AG09309 (cell line): Measurements from ENCODE around the gene HSF4.

ENCODE experiments used
- DNase-seq: peaks from one replicate; pipeline ENCODE4 v3.0.0-alpha.2; 2010; ENCODE audit warnings: low read depth
- H3K4me3 ChIP-seq: 2 replicates; pipeline ENCODE4 v1.5.1; 2011; ENCODE audit warnings: mild to moderate bottlenecking, low read depth, low read length, moderate library complexity; ENCODE audit not compliant: control insufficient read depth
- TF ChIP-seq, protein P1 (sequence below): IDR thresholded peaks from 2 replicates; pipeline ENCODE4 v1.5.1; 2011; ENCODE audit warnings: mild to moderate bottlenecking, low read depth, low read length, inconsistent platforms; ENCODE audit not compliant: insufficient read depth, control insufficient read depth; ENCODE audit errors: missing control alignments

Gene HSF4

DNA sequence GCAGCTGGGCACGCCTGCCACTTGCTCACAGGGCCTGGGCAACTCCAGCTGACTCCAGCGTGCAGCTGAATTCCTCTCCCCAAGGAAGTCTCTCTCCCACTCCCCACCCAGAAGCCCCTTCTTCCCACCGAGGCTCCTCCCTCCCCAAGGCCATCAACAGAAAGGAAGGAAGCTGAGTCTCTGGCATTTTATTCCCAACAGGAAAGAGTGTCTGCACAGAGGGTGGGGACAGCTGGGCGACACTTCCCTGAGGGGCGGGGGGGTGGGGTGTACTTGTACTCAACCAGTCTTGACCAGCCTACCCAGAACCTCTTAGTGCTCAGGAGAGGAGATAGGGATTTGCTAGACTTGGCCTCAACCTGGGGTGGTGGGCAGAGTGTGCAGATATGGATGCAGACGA lies 25.5 kb downstream of the HSF4 start, which contains the start of gene EXOC3L1:
EXOC3L1 (minus strand) TSS at position 96 of the 400 bp plus-strand sequence. CDS start 460 bp downstream, outside the sequence.
- no peak within 1 kb of the TSS for H3K4me3 ChIP-seq
- TF ChIP-seq, protein P1, sequence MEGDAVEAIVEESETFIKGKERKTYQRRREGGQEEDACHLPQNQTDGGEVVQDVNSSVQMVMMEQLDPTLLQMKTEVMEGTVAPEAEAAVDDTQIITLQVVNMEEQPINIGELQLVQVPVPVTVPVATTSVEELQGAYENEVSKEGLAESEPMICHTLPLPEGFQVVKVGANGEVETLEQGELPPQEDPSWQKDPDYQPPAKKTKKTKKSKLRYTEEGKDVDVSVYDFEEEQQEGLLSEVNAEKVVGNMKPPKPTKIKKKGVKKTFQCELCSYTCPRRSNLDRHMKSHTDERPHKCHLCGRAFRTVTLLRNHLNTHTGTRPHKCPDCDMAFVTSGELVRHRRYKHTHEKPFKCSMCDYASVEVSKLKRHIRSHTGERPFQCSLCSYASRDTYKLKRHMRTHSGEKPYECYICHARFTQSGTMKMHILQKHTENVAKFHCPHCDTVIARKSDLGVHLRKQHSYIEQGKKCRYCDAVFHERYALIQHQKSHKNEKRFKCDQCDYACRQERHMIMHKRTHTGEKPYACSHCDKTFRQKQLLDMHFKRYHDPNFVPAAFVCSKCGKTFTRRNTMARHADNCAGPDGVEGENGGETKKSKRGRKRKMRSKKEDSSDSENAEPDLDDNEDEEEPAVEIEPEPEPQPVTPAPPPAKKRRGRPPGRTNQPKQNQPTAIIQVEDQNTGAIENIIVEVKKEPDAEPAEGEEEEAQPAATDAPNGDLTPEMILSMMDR = no peak

DNA sequence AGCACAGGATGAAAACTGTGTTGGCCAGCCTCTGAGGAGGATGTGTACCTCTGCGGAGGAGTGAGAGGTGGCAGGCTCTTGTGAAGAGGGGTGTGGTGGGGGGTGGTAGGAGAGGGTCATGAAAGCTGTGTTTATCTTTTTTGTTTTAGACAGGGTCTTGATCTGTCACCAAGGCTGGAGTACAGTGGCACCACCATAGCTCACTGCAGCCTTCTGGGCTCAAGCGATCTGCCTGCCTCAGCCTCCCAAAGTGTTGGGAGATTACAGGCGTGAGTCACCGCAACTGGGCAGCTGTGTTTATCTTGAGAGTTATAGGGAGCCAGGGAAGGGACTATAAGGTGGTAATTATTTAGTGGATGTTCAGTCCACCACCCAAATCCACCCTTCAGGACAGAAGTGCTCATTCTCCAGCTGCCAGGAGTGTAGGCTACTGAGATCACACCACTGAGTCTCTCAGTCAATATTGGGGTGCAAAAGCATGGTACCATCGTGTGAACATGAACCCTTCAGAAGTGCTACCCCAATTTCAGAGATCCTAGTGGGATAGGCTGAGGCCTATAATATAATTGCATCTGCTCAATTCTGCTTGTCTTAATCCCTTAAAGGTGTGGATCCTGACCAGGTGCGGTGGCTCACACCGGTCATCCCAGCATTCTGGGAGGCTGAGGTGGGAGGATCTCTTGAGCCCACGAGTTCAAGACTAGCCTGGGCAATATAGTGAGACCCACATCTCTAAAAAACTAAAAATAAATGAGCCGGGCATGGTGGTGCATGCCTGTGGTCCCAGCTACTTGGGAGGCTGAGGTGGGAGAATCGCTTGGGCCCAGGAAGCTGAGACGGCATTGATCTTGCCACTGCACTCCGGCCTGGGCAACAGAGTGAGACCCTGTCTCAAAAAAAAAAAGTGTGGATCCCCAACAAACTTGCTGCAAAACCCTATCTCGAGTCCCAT lies 26.2 kb downstream of the HSF4 start:
- no peak for DNase-seq
- TF ChIP-seq, protein P1 = no peak
- H3K4me3 ChIP-seq = no peak overlapping the region

More for the DNA sequence above, 25.5 kb downstream of the HSF4 start, which contains the start of gene EXOC3L1:
- DNase-seq = no peak

GRCh38 chr16:67191411-67191994 lies 27.0 kb downstream of the HSF4 start:
- TF ChIP-seq, protein P1 = no peak
- no peak for DNase-seq

GRCh38 chr16:67191995-67192681 lies 27.6 kb downstream of the HSF4 start, which contains the start of gene E2F4:
Gene E2F4 (plus strand): TSS chr16:67192155. CDS start chr16:67192228, 73 bp downstream.
- H3K4me3 ChIP-seq = peak within 1 kb of the TSS; percentile 86
- DNase-seq = peak; percentile 56
- TF ChIP-seq, protein P1 = no peak

More at GRCh38 chr16:67191411-67191994, 27.0 kb downstream of the HSF4 start:
- peak overlapping the region; percentile 18 for H3K4me3 ChIP-seq

GRCh38 chr16:67192781-67193361 lies 28.3 kb downstream of the HSF4 start:
- H3K4me3 ChIP-seq = peak overlapping the region; percentile 86
- no peak for DNase-seq
- TF ChIP-seq, protein P1 = no peak

- no peak for DNase-seq
- TF ChIP-seq, protein P1 = no peak
- peak overlapping the region; percentile 86 for H3K4me3 ChIP-seq
Measured at GRCh38 chr16:67193536-67193935, 29.0 kb downstream of the HSF4 start.
